RCC 7860 (cell line): ENCODE measurements around the gene SHANK2.

Source experiments
- DNase-seq: peaks from one replicate; pipeline ENCODE4 v3.0.0-alpha.2; 2015; ENCODE audit warnings: low spot score
- FAIRE-seq: peaks from 2 replicates; lab custom pipeline; 2012; peaks lifted over from hg19 to GRCh38; lab: Jason Lieb, UNC

The SHANK2 gene

DNA sequence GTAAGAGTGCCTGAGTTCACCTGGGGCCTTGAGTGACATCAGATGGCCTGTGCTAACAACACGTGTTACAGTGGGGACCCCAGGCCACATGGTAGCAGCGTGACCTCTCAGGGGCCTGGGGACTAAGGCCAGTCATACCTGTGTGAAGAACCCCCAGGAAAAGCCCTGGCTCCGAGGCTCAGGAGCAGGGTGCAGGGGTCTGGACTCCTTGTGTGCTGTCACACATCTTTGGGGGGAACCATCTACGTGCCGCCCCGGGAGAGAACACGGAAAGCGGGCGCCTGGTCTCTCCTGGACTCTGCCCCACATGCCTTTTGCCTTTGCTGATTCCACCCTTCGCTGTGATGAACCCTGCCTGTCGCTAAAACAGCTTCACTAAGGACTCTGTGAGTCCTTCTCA, 48.7 kb downstream of the SHANK2 start:
- FAIRE-seq (no peak), DNase-seq (no peak)

DNA sequence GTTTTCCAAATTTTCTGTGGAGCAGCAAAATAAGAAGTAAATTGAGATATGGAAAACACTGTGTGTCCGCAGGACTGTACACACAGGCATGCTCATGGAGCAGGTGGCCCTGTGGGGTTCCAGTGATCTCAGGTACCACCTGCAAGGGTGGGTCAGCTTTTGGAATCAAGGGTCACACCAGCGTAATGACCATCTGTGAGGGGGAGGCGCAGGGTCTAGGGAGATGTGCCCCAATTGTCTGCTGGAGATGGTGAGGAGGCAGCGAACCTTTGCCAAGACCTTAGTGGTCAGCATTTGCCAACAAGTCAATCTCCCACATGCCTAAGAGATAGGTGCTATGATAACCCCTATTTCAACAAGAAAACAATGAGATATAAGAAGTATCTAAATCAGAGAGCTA, 49.4 kb downstream of the SHANK2 start:
- DNase-seq (no peak), FAIRE-seq (no peak)

DNA sequence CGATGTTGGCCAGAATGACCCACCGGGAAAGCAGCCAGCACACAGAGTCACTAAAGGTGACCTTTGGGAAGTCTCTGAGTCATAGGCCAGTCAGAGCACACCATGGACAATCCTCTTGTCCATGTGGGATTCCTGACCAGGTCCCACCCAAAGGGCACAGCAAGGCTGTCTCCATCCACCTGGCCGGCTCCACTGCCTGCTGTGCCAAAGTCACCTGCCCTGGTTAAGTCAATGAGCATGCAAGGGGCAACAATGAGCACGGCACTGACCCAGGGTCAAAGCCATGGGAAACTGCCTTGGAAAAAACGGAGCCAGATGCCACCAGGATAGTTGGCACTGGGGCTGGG, 49.8 kb downstream of the SHANK2 start:
- FAIRE-seq, result no peak
- no peak for DNase-seq
